Transverse colon (tissue), 4 donors: ENCODE results near the gene ZFAND3. TPM values are rescaled to one million over a fixed set of nuclear protein-coding genes. Genes with fewer than 3 reads are reported as not detected.
"Not testable (repeated sequence)": the region's sequence is repeated elsewhere in the genome, so short reads cannot be mapped to it uniquely, and the experiment has no call there.

Experiments
- DNase-seq: peaks from one replicate; pipeline ENCODE4 v3.0.0-alpha.2; 2019
- H3K27ac ChIP-seq, 4 donors: fragments of 200-600 bp; sonication (generic); 2 replicates each; pipeline ENCODE4 v1.5.1; 2016 to 2018; ENCODE audit warnings: inconsistent platforms in 4 of 4
- H3K27me3 ChIP-seq: fragments of 200-600 bp; sonication (generic); 2 replicates; pipeline ENCODE4 v1.5.1; 2017; ENCODE audit warnings: inconsistent platforms
- H3K36me3 ChIP-seq, 4 donors: fragments of 200-600 bp; sonication (generic); 2 replicates each; pipeline ENCODE4 v1.5.1; 2017 to 2019; ENCODE audit warnings: inconsistent platforms in 4 of 4
- H3K4me1 ChIP-seq, 4 donors: fragments of 200-600 bp; sonication (generic); 2 replicates each; pipeline ENCODE4 v1.5.1; 2017 to 2020; ENCODE audit warnings: inconsistent platforms in 4 of 4
- H3K4me3 ChIP-seq, 4 donors: fragments of 200-600 bp; sonication (generic); 1 replicate in 1 of 4; 2 replicates in 3 of 4; pipeline versions ENCODE4 v1.5.1 to v1.6.1; 2017 to 2019; ENCODE audit warnings: inconsistent platforms in 4 of 4
- H3K9me3 ChIP-seq, 2 donors: fragments of 200-600 bp; sonication (generic); 2 replicates each; pipeline ENCODE4 v1.5.1; 2017 to 2019; ENCODE audit warnings: inconsistent platforms in 2 of 2
- CTCF ChIP-seq, 5 experiments: fragments of 200-600 bp in 3 of 5; fragments of 450-650 bp in 2 of 5; sonication (generic) in 3 of 5; IDR thresholded peaks; 1 replicate in 2 of 5; 2 replicates in 3 of 5; pipeline ENCODE4 v1.5.1; 2016 to 2017; ENCODE audit warnings: antibody characterized with exemption in 5 of 5, inconsistent platforms in 3 of 5, mild to moderate bottlenecking in 2 of 5, moderate library complexity in 1 of 5
- EP300 ChIP-seq: sonication (generic); formaldehyde crosslinking; IDR thresholded peaks from one replicate; pipeline ENCODE4 v1.6.1; 2017; ENCODE audit warnings: antibody characterized with exemption, low read depth
- POLR2A ChIP-seq: fragments of 450-650 bp; IDR thresholded peaks from one replicate; pipeline ENCODE4 v1.6.1; 2016; ENCODE audit warnings: antibody characterized with exemption, mild to moderate bottlenecking, moderate library complexity
- POLR2AphosphoS5 ChIP-seq, 3 donors: sonication (generic); formaldehyde crosslinking; IDR thresholded peaks; one replicate each; pipeline ENCODE4 v1.6.1; 2016; ENCODE audit warnings: antibody characterized with exemption in 3 of 3
- WGBS, 2 donors: methylation state at CpG; one replicate each; pipeline ENCODE4 v1.1.5; 2018; ENCODE audit warnings: low coverage in 1 of 2; 5-methylcytosine and 5-hydroxymethylcytosine counted together
- in situ Hi-C, 4 donors: fragments of 200-750 bp; cut with MboI; loops; one replicate each; pipeline versions ENCODE4 v1.15.0 to v1.15.1; 2017; ENCODE audit warnings: low sequenced_read_pairs in 3 of 4, low pct_ligation_motif_present in 1 of 4, low pct_unique_long_range_greater_than_20kb in 1 of 4
- intact Hi-C: fragments of 100-400 bp; cut with DNase I; formaldehyde crosslinking; loops from one replicate; pipeline ENCODE4 v1.15.1; 2023; ENCODE audit warnings: low total_unique reads
- total RNA-seq, 4 donors: library from RNA; depleted of rRNA; stranded (reverse); fragments of >200 nt; gene quantifications; one replicate each; pipeline ENCODE4 v1.1.0, GENCODE V29; 2016

The ZFAND3 gene
- total RNA-seq, 4 donors from 2014 or later, result 20.5 to 83.4 (median 36.5) TPM

GRCh38 chr6:37893257-37893656 lies 73.7 kb downstream of the ZFAND3 start:
- Histone ChIP-seq H3K27me3 (no peaks in the 10 kb centered on the region), H3K27ac (no peak overlapping the region), H3K4me1 (peaks cover 0 to 32% (median 3%) of the 10 kb centered on the region in 4 donors), H3K4me3 (no peak overlapping the region), H3K36me3 (no peaks in the 10 kb centered on the region), H3K9me3 (no peaks in the 10 kb centered on the region)
- intact Hi-C loops (no loop called here), in situ Hi-C loops (no loop called here)
- WGBS, 2 donors, result 57 to 72% methylated on average over 3 of the region's 3 CpGs
- TF ChIP-seq POLR2A (no peak), EP300 (no peak), CTCF (IDR thresholded peaks at IDR 0.05) (no peak), POLR2AphosphoS5 (IDR thresholded peaks at IDR 0.05) (no peak)
- DNase-seq, result no peak

- WGBS, 2 donors, result 76 to 84% methylated on average over 4 to 9 of the region's 9 CpGs
- intact Hi-C loops, H3K4me3 ChIP-seq: not testable (repeated sequence)
Observed at GRCh38 chr6:37893734-37894133, 74.2 kb downstream of the ZFAND3 start.

GRCh38 chr6:37894585-37894984 lies 75.1 kb downstream of the ZFAND3 start:
- Histone ChIP-seq H3K9me3 (no peaks in the 10 kb centered on the region), H3K27me3 (no peaks in the 10 kb centered on the region), H3K27ac (no peak overlapping the region), H3K4me3 (no peak overlapping the region), H3K4me1 (peaks cover 0 to 26% (median 3%) of the 10 kb centered on the region in 4 donors), H3K36me3 (no peaks in the 10 kb centered on the region)
- intact Hi-C loops (no loop called here), in situ Hi-C loops (no loop called here)
- TF ChIP-seq EP300, result no peak
- TF ChIP-seq POLR2A, result no peak
- TF ChIP-seq CTCF (IDR thresholded peaks at IDR 0.05), result no peak
- no peak for TF ChIP-seq POLR2AphosphoS5 (IDR thresholded peaks at IDR 0.05)
- DNase-seq, result no peak
- WGBS, 2 donors, result 87 to 95% methylated on average over 3 to 5 of the region's 5 CpGs

More at GRCh38 chr6:37893734-37894133, 74.2 kb downstream of the ZFAND3 start:
- H3K36me3 ChIP-seq, H3K27me3 ChIP-seq, H3K9me3 ChIP-seq, DNase-seq, in situ Hi-C loops, H3K27ac ChIP-seq: not testable (repeated sequence)
- H3K4me1 ChIP-seq, result peaks cover 0 to 33% (median 3%) of the 10 kb centered on the region in 4 donors

- TF ChIP-seq EP300, result no peak
- no peak for TF ChIP-seq POLR2AphosphoS5 (IDR thresholded peaks at IDR 0.05)
- no peak for TF ChIP-seq POLR2A
- no peak for TF ChIP-seq CTCF (IDR thresholded peaks at IDR 0.05)
- no peak overlapping the region for H3K27ac ChIP-seq
- peaks cover 0 to 30% (median 3%) of the 10 kb centered on the region in 4 donors for H3K4me1 ChIP-seq
- H3K9me3 ChIP-seq, result no peaks in the 10 kb centered on the region
- H3K36me3 ChIP-seq, result no peaks in the 10 kb centered on the region
- no peaks in the 10 kb centered on the region for H3K27me3 ChIP-seq
- H3K4me3 ChIP-seq, result no peak overlapping the region
- WGBS, 2 donors, result 68 to 78% methylated on average over 5 of the region's 5 CpGs
- no peak for DNase-seq
- intact Hi-C loops (no loop called here), in situ Hi-C loops (no loop called here)
Observed at GRCh38 chr6:37897321-37897720, 77.8 kb downstream of the ZFAND3 start.
